H1 (cell line): ENCODE data around the gene RDH5. TPM values are rescaled to one million over a fixed set of nuclear protein-coding genes. Genes with fewer than 3 reads are reported as not detected.

Source experiments
- CTCF ChIA-PET: fragments of 300-600 bp; sonication (Branson Sonifier 250); formaldehyde crosslinking; loops from one replicate; lab custom pipeline; 2021; ENCODE audit not compliant: partially characterized antibody; lab: Charles Lee
- POLR2A ChIA-PET: fragments of 300-600 bp; sonication (Branson Sonifier 250); formaldehyde crosslinking; loops from one replicate; lab custom pipeline; 2021; ENCODE audit warnings: inconsistent platforms; ENCODE audit not compliant: partially characterized antibody; lab: Charles Lee
- DNase-seq, 2 experiments: peaks; one replicate each; pipeline versions ENCODE4 v3.0.0 to v3.0.0-alpha.2; 2010 to 2022; ENCODE audit warnings: low spot score in 2 of 2, low read depth in 1 of 2, mixed read lengths in 1 of 2
- FAIRE-seq: peaks from 2 replicates; lab custom pipeline; 2011; peaks lifted over from hg19 to GRCh38; lab: Jason Lieb, UNC
- H2AFZ ChIP-seq: 2 replicates; pipeline ENCODE4 v1.8.1; 2012; ENCODE audit warnings: low read length, inconsistent platforms
- H2AK5ac ChIP-seq: 2 replicates; pipeline ENCODE4 v1.6.1; 2013; ENCODE audit warnings: low read depth, low read length
- H2BK120ac ChIP-seq: replicated peaks from 2 replicates; pipeline ENCODE3; 2013; ENCODE audit warnings: low read depth, low read length, inconsistent platforms
- H2BK12ac ChIP-seq: 2 replicates; pipeline ENCODE4 v1.6.1; 2013; ENCODE audit warnings: low read depth, low read length
- H2BK15ac ChIP-seq: 2 replicates; pipeline ENCODE4 v1.6.1; 2013; ENCODE audit warnings: low read length
- H2BK20ac ChIP-seq: 2 replicates; pipeline ENCODE4 v1.6.1; 2013; ENCODE audit warnings: low read length
- H2BK5ac ChIP-seq: 2 replicates; pipeline ENCODE4 v1.6.1; 2013; ENCODE audit warnings: low read depth, low read length
- H3K14ac ChIP-seq: 2 replicates; pipeline ENCODE4 v1.6.1; 2013; ENCODE audit warnings: inconsistent platforms; ENCODE audit not compliant: insufficient read length
- H3K18ac ChIP-seq: 2 replicates; pipeline ENCODE4 v1.6.1; 2013; ENCODE audit warnings: low read length; ENCODE audit errors: extremely low read depth
- H3K23ac ChIP-seq: 2 replicates; pipeline ENCODE4 v1.6.1; 2013; ENCODE audit warnings: inconsistent platforms; ENCODE audit not compliant: insufficient read length
- H3K23me2 ChIP-seq: 2 replicates; pipeline ENCODE4 v1.6.1; 2013; ENCODE audit warnings: low read depth, low read length
- H3K27ac ChIP-seq: 2 replicates; pipeline ENCODE4 v1.6.1; 2011; ENCODE audit warnings: low read depth, low read length, inconsistent platforms
- H3K27me3 ChIP-seq, 4 experiments: replicated peaks in 1 of 4; 1 replicate in 1 of 4; 2 replicates in 3 of 4; pipeline versions ENCODE4 v1.6.1 to v1.8.1; 2011 to 2013; ENCODE audit warnings: low read length in 3 of 4, mild to moderate bottlenecking in 3 of 4, inconsistent platforms in 2 of 4, mixed read lengths in 2 of 4, moderate library complexity in 1 of 4; ENCODE audit not compliant: control insufficient read depth in 3 of 4, insufficient read depth in 3 of 4; ENCODE audit errors: extremely low read depth in 1 of 4
- H3K36me3 ChIP-seq, 4 experiments: 2 replicates each; pipeline versions ENCODE4 v1.6.1 to v1.8.1; 2011 to 2013; ENCODE audit warnings: mild to moderate bottlenecking in 4 of 4, low read length in 3 of 4, moderate library complexity in 2 of 4, control low read depth in 1 of 4, inconsistent platforms in 1 of 4; ENCODE audit not compliant: insufficient read depth in 4 of 4, control insufficient read depth in 2 of 4
- H3K4ac ChIP-seq: replicated peaks from 2 replicates; pipeline ENCODE3; 2013; ENCODE audit warnings: low read length, low read depth, mixed read lengths, inconsistent platforms; ENCODE audit not compliant: insufficient read length
- H3K4me1 ChIP-seq, 4 experiments: replicated peaks in 1 of 4; 1 replicate in 1 of 4; 2 replicates in 3 of 4; pipeline versions ENCODE4 v1.6.1 to v1.8.1; 2011 to 2013; ENCODE audit warnings: low read length in 3 of 4, inconsistent platforms in 2 of 4, mixed read lengths in 1 of 4; ENCODE audit not compliant: insufficient read depth in 4 of 4, control insufficient read depth in 3 of 4
- H3K4me2 ChIP-seq, 2 experiments: 2 replicates each; pipeline versions ENCODE4 v1.6.1 to v1.8.1; 2011 to 2013; ENCODE audit warnings: low read depth in 2 of 2, low read length in 2 of 2, control low read depth in 1 of 2, inconsistent platforms in 1 of 2, mild to moderate bottlenecking in 1 of 2; ENCODE audit not compliant: insufficient read depth in 1 of 2
- H3K4me3 ChIP-seq, 4 experiments: fragments of 200-600, 300-600 bp in 1 of 4; sonication (generic), shearing (Covaris generic), sonication (Bioruptor Twin) in 1 of 4; 2 replicates each; pipeline versions ENCODE4 v1.5.1 to v1.8.1; 2011 to 2016; ENCODE audit warnings: low read length in 4 of 4, low read depth in 3 of 4, control low read depth in 2 of 4, inconsistent platforms in 2 of 4, mild to moderate bottlenecking in 2 of 4, mixed read lengths in 1 of 4, moderate library complexity in 1 of 4; ENCODE audit not compliant: insufficient read depth in 2 of 4; ENCODE audit errors: extremely low read depth in 1 of 4
- H3K56ac ChIP-seq: replicated peaks from 2 replicates; pipeline ENCODE3; 2013; ENCODE audit warnings: low read depth, mild to moderate bottlenecking, mixed read lengths, low read length, inconsistent platforms; ENCODE audit not compliant: insufficient read length
- H3K79me1 ChIP-seq: 2 replicates; pipeline ENCODE4 v1.6.1; 2013; ENCODE audit warnings: low read depth, low read length, control low read depth
- H3K79me2 ChIP-seq, 2 experiments: 2 replicates each; pipeline versions ENCODE4 v1.6.1 to v1.8.1; 2012 to 2013; ENCODE audit warnings: low read length in 2 of 2, mild to moderate bottlenecking in 2 of 2, inconsistent platforms in 1 of 2; ENCODE audit not compliant: insufficient read depth in 2 of 2, control insufficient read depth in 1 of 2
- H3K9ac ChIP-seq, 4 experiments: replicated peaks in 1 of 4; 1 replicate in 1 of 4; 2 replicates in 3 of 4; pipeline versions ENCODE4 v1.6.1 to v1.8.1; 2011 to 2013; ENCODE audit warnings: low read depth in 3 of 4, low read length in 3 of 4, control low read depth in 2 of 4, mild to moderate bottlenecking in 2 of 4, moderate library complexity in 2 of 4, inconsistent platforms in 1 of 4; ENCODE audit errors: extremely low read depth in 1 of 4
- H3K9me3 ChIP-seq, 2 experiments: 2 replicates each; pipeline versions ENCODE4 v1.6.1 to v1.8.1; 2012 to 2013; ENCODE audit warnings: mild to moderate bottlenecking in 2 of 2, moderate library complexity in 2 of 2, control low read depth in 1 of 2, inconsistent platforms in 1 of 2, low read depth in 1 of 2, low read length in 1 of 2, mixed read lengths in 1 of 2; ENCODE audit not compliant: insufficient read depth in 2 of 2
- H4K20me1 ChIP-seq, 2 experiments: replicated peaks in 1 of 2; 2 replicates each; pipeline versions ENCODE3 to v1.8.1; 2011 to 2013; ENCODE audit warnings: inconsistent platforms in 2 of 2, low read length in 2 of 2, mild to moderate bottlenecking in 1 of 2; ENCODE audit not compliant: insufficient read depth in 2 of 2, control insufficient read depth in 1 of 2
- H4K5ac ChIP-seq: 2 replicates; pipeline ENCODE4 v1.6.1; 2013; ENCODE audit warnings: low read length, low read depth, mixed read lengths, inconsistent platforms; ENCODE audit not compliant: insufficient read length
- H4K8ac ChIP-seq: 2 replicates; pipeline ENCODE4 v1.8.0; 2013; ENCODE audit warnings: mild to moderate bottlenecking, moderate library complexity, low read length, inconsistent platforms; ENCODE audit not compliant: insufficient read depth; ENCODE audit errors: extremely low read depth
- H4K91ac ChIP-seq: replicated peaks from 2 replicates; pipeline ENCODE3; 2013; ENCODE audit warnings: low read length, mixed read lengths, inconsistent platforms; ENCODE audit not compliant: insufficient read length
- EZH2 ChIP-seq: fragments of 200-600 bp; sonication (generic); IDR thresholded peaks from 2 replicates; pipeline ENCODE4 v1.7.1; 2012; ENCODE audit warnings: low read depth, mild to moderate bottlenecking, moderate library complexity, low read length, inconsistent platforms; ENCODE audit not compliant: severe bottlenecking
- NANOG ChIP-seq: IDR thresholded peaks from 2 replicates; pipeline ENCODE4 v1.6.1; 2011; ENCODE audit warnings: low read length, low read depth, mild to moderate bottlenecking, inconsistent platforms; ENCODE audit not compliant: insufficient read depth, poor library complexity, severe bottlenecking
- WGBS, 2 experiments: shearing (Covaris generic) in 1 of 2; methylation state at CpG; one replicate each; pipeline versions ENCODE4 v1.1.6 to v1.1.7; 2013 to 2015; ENCODE audit warnings: low lambda C conversion rate in 2 of 2, mixed read lengths in 2 of 2, inconsistent platforms in 1 of 2, low coverage in 1 of 2, missing lambda C conversion rate in 1 of 2; ENCODE audit not compliant: insufficient replicate concordance in 2 of 2, insufficient coverage in 1 of 2, insufficient read length in 1 of 2; ENCODE audit errors: extremely low coverage in 1 of 2, missing lambda C conversion rate in 1 of 2; 5-methylcytosine and 5-hydroxymethylcytosine counted together
- polyA plus RNA-seq, 7 experiments: library from polyadenylated mRNA; depleted of rRNA in 3 of 7; stranded (reverse) in 5 of 7; unstranded in 2 of 7; fragments of >200 nt in 5 of 7; fragments of 200-250 nt in 2 of 7; gene quantifications; 1 replicate in 5 of 7; 2 replicates in 1 of 7; 4 replicates in 1 of 7; pipeline versions ENCODE4 v1.2.1 to v1.2.3, GENCODE V29; 2011 to 2013; ENCODE audit warnings: missing spikeins in 2 of 7, mixed read lengths in 2 of 7
- total RNA-seq: library from RNA; stranded (reverse); fragmentation: NEBNext Ultra II Directional; extraction: Animal tissue kit (Norgen Biotek cat#: 25700); gene quantifications from 2 replicates; pipeline ENCODE4 v1.2.1, GENCODE V29; 2021
- TF ChIP-seq, protein P1 (sequence below): IDR thresholded peaks from 2 replicates; pipeline ENCODE4 v1.6.1; 2011; ENCODE audit warnings: low read length, improper control_type of control experiment
- TF ChIP-seq, protein P2 (sequence below): IDR thresholded peaks from 2 replicates; pipeline ENCODE4 v1.6.1; 2012; ENCODE audit warnings: inconsistent platforms

RDH5 gene
- total and polyA plus RNA-seq, 2 of the 8 experiments (the other 6 are each of a cell fraction or from before 2014, with no cell fraction given), result 4.2 to 6.0 TPM

GRCh38 chr12:55737581-55738122 lies 17.5 kb downstream of the RDH5 start:
- peak overlapping the region; percentile 48 for H3K56ac ChIP-seq
- H2AK5ac ChIP-seq, result no peak overlapping the region
- H4K20me1 ChIP-seq, result no peaks in the 10 kb centered on the region
- POLR2A ChIA-PET, result interaction anchor here (0.6 to 34.1 kb wide), 21 partner anchors 8 to 341 kb away, joined by 3 to 809 read pairs (median 4); partner anchors contain the start of genes BLOC1S1, CD63, DGKA and DNAJC14
- H3K9ac ChIP-seq, result peak overlapping the region in 3 of 4 experiments; percentile 29 to 38 (median 33); a peak in 5 of 7 replicates
- FAIRE-seq, result no peak
- H3K4me3 ChIP-seq, result peak overlapping the region; percentile 45 to 65 (median 56); a peak in 7 of 8 replicates
- peaks cover 2 to 23% (median 10%) of the 10 kb centered on the region in 4 experiments; a peak in 6 of 7 replicates for H3K4me1 ChIP-seq
- H3K27me3 ChIP-seq, result no peaks in the 10 kb centered on the region
- H3K27ac ChIP-seq, result peak overlapping the region; percentile 46; the same call in 1 of the 2 replicates
- no peak overlapping the region for H2BK20ac ChIP-seq
- no peak overlapping the region; the same call in 1 of the 2 replicates for H2BK12ac ChIP-seq
- H3K9me3 ChIP-seq, result no peaks in the 10 kb centered on the region
- no peaks in the 10 kb centered on the region for H3K36me3 ChIP-seq
- H3K4me2 ChIP-seq, result peak overlapping the region; percentile 77 to 86
- H3K79me1 ChIP-seq, result no peaks in the 10 kb centered on the region
- H4K8ac ChIP-seq, result no peak overlapping the region
- no peak for DNase-seq
- H4K91ac ChIP-seq, result no peak overlapping the region
- peak overlapping the region; percentile 88 for H2AFZ ChIP-seq
- TF ChIP-seq EZH2 (no peak), NANOG (no peak)
- TF ChIP-seq, protein P1, sequence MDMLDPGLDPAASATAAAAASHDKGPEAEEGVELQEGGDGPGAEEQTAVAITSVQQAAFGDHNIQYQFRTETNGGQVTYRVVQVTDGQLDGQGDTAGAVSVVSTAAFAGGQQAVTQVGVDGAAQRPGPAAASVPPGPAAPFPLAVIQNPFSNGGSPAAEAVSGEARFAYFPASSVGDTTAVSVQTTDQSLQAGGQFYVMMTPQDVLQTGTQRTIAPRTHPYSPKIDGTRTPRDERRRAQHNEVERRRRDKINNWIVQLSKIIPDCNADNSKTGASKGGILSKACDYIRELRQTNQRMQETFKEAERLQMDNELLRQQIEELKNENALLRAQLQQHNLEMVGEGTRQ, result no peak
- TF ChIP-seq, protein P2, sequence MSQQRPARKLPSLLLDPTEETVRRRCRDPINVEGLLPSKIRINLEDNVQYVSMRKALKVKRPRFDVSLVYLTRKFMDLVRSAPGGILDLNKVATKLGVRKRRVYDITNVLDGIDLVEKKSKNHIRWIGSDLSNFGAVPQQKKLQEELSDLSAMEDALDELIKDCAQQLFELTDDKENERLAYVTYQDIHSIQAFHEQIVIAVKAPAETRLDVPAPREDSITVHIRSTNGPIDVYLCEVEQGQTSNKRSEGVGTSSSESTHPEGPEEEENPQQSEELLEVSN, result no peak
- CTCF ChIA-PET, result interaction anchor here (0.6 to 11.1 kb wide), 57 partner anchors 8 to 1848 kb away, joined by 3 to 229 read pairs (median 6); partner anchors contain the start of genes BLOC1S1, CD63, DNAJC14 and ITGA7
- no peak overlapping the region for H3K14ac ChIP-seq
- H2BK15ac ChIP-seq, result 0 out of 2 replicates have a peak overlapping the region, but pooled peaks have one; percentile 65
- H3K79me2 ChIP-seq, result no peaks in the 10 kb centered on the region
- peaks cover 6% of the 10 kb centered on the region for H3K23me2 ChIP-seq
- no peak overlapping the region for H2BK120ac ChIP-seq
- peak overlapping the region; percentile 25 for H4K5ac ChIP-seq
- peak overlapping the region; percentile 84 for H2BK5ac ChIP-seq
- WGBS, 2 experiments, result 33% methylated on average over 4 of the region's 4 CpGs; no CpG with 5 or more reads in 1 of the 2 experiments
- H3K4ac ChIP-seq, result no peak overlapping the region
- no peak overlapping the region for H3K23ac ChIP-seq
- peak overlapping the region; percentile 68 for H3K18ac ChIP-seq
